AG08396 (cell line): ENCODE data around the gene FUT7.

Source experiments
- DNase-seq: peaks from one replicate; pipeline ENCODE4 v3.0.0; 2012; ENCODE audit warnings: low spot score, mixed read lengths

The FUT7 gene

GRCh38 chr9:136983167-136983566 lies 48.7 kb downstream of the FUT7 start:
- DNase-seq, result no peak

- DNase-seq, result no peak
These were observed 49.4 kb downstream of the FUT7 start, which contains the start of gene LCNL1 for GRCh38 chr9:136982232-136983051. LCNL1 (plus strand) TSS chr9:136982993; CDS start chr9:136983587, 594 bp downstream.

- DNase-seq, result no peak
These were observed 50.2 kb downstream of the FUT7 start for GRCh38 chr9:136981588-136982231.

DNA sequence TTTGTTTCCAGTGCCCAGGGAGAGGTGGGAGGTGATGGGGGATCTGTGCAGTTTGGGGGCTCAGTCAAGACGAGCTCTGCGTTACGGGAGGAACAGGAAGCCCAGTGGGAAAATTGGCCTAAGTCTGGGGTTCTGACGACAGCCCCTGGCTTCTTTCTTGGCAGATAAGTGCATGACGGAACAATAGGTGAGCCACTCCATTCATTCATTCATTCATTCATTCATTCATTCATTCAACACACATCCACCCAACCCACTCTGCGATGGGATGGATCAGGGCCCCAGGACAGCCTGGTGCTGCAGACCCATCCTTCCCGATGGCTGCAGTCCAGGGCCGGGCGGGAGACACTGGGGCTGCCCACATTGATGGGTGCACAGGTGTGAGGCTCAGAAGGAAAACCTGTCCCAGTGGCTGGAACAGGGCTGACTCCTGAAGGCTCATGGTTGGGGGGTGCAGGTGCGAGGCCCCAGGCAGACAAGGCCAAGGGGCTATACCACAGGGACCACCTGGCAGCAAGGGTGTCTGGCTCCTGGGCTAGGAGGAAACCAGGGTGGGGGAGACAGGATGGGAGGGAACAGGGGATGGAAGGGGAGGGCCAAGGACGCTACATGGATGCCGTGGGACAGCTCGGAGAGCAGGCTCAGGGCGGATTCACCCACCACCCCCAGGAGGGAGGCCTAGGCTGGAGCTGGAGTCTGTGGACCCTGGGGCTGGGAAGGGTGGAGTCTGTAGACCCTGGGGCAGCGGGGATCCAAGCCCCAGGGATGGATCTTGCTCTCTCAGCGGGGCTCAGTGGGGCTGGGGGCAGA lies 51.0 kb downstream of the FUT7 start:
- no peak for DNase-seq
